K562 (cell line): Measurements from ENCODE around the gene USP38. TPM values are rescaled to one million over a fixed set of nuclear protein-coding genes. Genes with fewer than 3 reads are reported as not detected.

Experiments
- ARID3B ChIP-seq: fragments of 250-450 bp; sonication (Bioruptor Pico); IDR thresholded peaks from 2 replicates; pipeline ENCODE4 v1.4.0; 2020; ENCODE audit warnings: borderline replicate concordance
- CHD2 ChIP-seq: IDR thresholded peaks from 2 replicates; pipeline ENCODE4 v1.6.1; 2011; ENCODE audit warnings: low read depth, low read length
- ESRRB ChIP-seq: fragments of 250-450 bp; sonication (Bioruptor Pico); IDR thresholded peaks from 2 replicates; pipeline ENCODE4 v1.5.0; 2020; ENCODE audit warnings: mild to moderate bottlenecking, moderate library complexity, borderline replicate concordance
- FOXA3 ChIP-seq, 2 experiments: fragments of 450-650 bp in 1 of 2; sonication (generic) in 1 of 2; formaldehyde crosslinking; IDR thresholded peaks in 1 of 2; conservative IDR thresholded peaks in 1 of 2; 2 replicates each; pipeline versions ENCODE4 v1.4.0 to v1.8.0; 2020 to 2022; ENCODE audit warnings: mild to moderate bottlenecking in 2 of 2, missing genetic modification reagents in 1 of 2
- MCM2 ChIP-seq: fragments of 450-650 bp; IDR thresholded peaks from 2 replicates; pipeline ENCODE4 v1.6.1; 2017; ENCODE audit warnings: low read depth, mild to moderate bottlenecking
- NCOA2 ChIP-seq, 2 experiments: fragments of 450-650 bp; IDR thresholded peaks; 2 replicates each; pipeline ENCODE4 v1.6.1; 2018; ENCODE audit warnings: mild to moderate bottlenecking in 2 of 2, moderate library complexity in 1 of 2; ENCODE audit not compliant: partially characterized antibody in 2 of 2
- PRPF4 ChIP-seq: fragments of 200-400 bp; formaldehyde crosslinking; IDR thresholded peaks from one replicate; pipeline ENCODE4 v1.6.1; 2017; ENCODE audit warnings: low read length, low read depth, mild to moderate bottlenecking; ENCODE audit not compliant: insufficient read depth, poor library complexity, severe bottlenecking
- SMAD2 ChIP-seq: fragments of 150-350 bp; IDR thresholded peaks from 2 replicates; pipeline ENCODE4 v1.6.1; 2014; ENCODE audit warnings: low read depth, mild to moderate bottlenecking, low read length
- SP1 ChIP-seq: sonication (generic); formaldehyde crosslinking; IDR thresholded peaks from 2 replicates; pipeline ENCODE4 v1.8.1; 2022; ENCODE audit warnings: mild to moderate bottlenecking, missing genetic modification reagents
- YY1 ChIP-seq, 3 experiments: IDR thresholded peaks; 2 replicates each; pipeline ENCODE4 v1.6.1; 2011; ENCODE audit warnings: low read length in 2 of 3, mild to moderate bottlenecking in 2 of 3, moderate library complexity in 2 of 3, borderline replicate concordance in 1 of 3, control low read depth in 1 of 3, low read depth in 1 of 3; ENCODE audit not compliant: insufficient read depth in 3 of 3, insufficient replicate concordance in 2 of 3, control insufficient read depth in 1 of 3, insufficient read length in 1 of 3; ENCODE audit errors: extremely low read depth in 1 of 3
- ZBTB40 ChIP-seq, 2 experiments: fragments of 450-650 bp in 1 of 2; sonication (generic) in 1 of 2; formaldehyde crosslinking in 1 of 2; IDR thresholded peaks; 2 replicates each; pipeline versions ENCODE4 v1.7.1 to v1.9.0; 2016 to 2022; ENCODE audit warnings: inconsistent platforms in 1 of 2, mild to moderate bottlenecking in 1 of 2, missing genetic modification reagents in 1 of 2
- ZNF274 ChIP-seq: IDR thresholded peaks from 2 replicates; pipeline ENCODE4 v1.6.1; 2011; ENCODE audit warnings: low read depth, mild to moderate bottlenecking, low read length, moderate library complexity, borderline replicate concordance
- polyA plus RNA-seq, 8 experiments: library from polyadenylated mRNA; depleted of rRNA in 4 of 8; stranded (reverse) in 5 of 8; unstranded in 3 of 8; fragments of >200 nt; fragmentation: Nextera tagmentation in 2 of 8; fragmentation: Illumina TruSeq in 1 of 8; extraction: Ambion mirVana in 2 of 8; extraction: Trizol in 1 of 8; gene quantifications; 2 replicates each; pipeline versions ENCODE4 v1.2.1 to v1.2.3, GENCODE V29; 2011 to 2014; ENCODE audit warnings: inconsistent platforms in 1 of 8, missing spikeins in 1 of 8
- total RNA-seq, 7 experiments: library from RNA; depleted of rRNA in 6 of 7; stranded (reverse); fragments of >200 nt in 6 of 7; fragmentation: Illumina TruSeq in 2 of 7; extraction: Trizol in 2 of 7; gene quantifications; 2 replicates each; pipeline versions ENCODE4 v1.2.1 to v1.2.3, GENCODE V29; 2011 to 2021; ENCODE audit warnings: low replicate concordance in 1 of 7
- TF ChIP-seq, protein P1 (sequence below): fragments of 450-650 bp; IDR thresholded peaks from 2 replicates; pipeline ENCODE4 v1.6.1; 2016; ENCODE audit warnings: low read depth, mild to moderate bottlenecking, moderate library complexity
- TF ChIP-seq, protein P2 (sequence below): fragments of 450-650 bp; formaldehyde crosslinking; IDR thresholded peaks from 2 replicates; pipeline ENCODE4 v1.4.0; 2022; ENCODE audit warnings: missing genetic modification characterization

The USP38 gene
- total and polyA plus RNA-seq, 9 of the 15 experiments (the other 6 are each of a cell fraction or from before 2014, with no cell fraction given) = 4.2 to 20.6 (median 11.2) TPM

GRCh38 chr4:143186649-143187048, 1.9 kb downstream of the USP38 start (continued):
- TF ChIP-seq SP1 (CRISPR knock-in tag) (no peak), ARID3B (no peak), ZNF274 (no peak), SMAD2 (no peak), NCOA2 (IDR thresholded peaks at IDR 0.05; ENCODE audit: partially characterized antibody in 2 of 2) (no peak), MCM2 (no peak), ESRRB (CRISPR knock-in tag) (no peak), ZBTB40 (IDR thresholded peaks at IDR 0.05) (no peak), ZBTB40 (CRISPR knock-in tag; IDR thresholded peaks at IDR 0.05) (no peak), FOXA3 (CRISPR knock-in tag; conservative IDR thresholded peaks at IDR 0.05 in 1 of 2, IDR thresholded peaks at IDR 0.05 in 1 of 2) (no peak), PRPF4 (no peak), YY1 (IDR thresholded peaks at IDR 0.05; ENCODE audit: borderline replicate concordance in 1 of 3, control insufficient read depth in 1 of 3, extremely low read depth in 1 of 3, insufficient read depth in 3 of 3, insufficient read length in 1 of 3, insufficient replicate concordance in 2 of 3, low read depth in 1 of 3, low read length in 2 of 3) (no peak), CHD2 (no peak)
- TF ChIP-seq, protein P1, sequence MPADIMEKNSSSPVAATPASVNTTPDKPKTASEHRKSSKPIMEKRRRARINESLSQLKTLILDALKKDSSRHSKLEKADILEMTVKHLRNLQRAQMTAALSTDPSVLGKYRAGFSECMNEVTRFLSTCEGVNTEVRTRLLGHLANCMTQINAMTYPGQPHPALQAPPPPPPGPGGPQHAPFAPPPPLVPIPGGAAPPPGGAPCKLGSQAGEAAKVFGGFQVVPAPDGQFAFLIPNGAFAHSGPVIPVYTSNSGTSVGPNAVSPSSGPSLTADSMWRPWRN = no peak
- TF ChIP-seq, protein P2, sequence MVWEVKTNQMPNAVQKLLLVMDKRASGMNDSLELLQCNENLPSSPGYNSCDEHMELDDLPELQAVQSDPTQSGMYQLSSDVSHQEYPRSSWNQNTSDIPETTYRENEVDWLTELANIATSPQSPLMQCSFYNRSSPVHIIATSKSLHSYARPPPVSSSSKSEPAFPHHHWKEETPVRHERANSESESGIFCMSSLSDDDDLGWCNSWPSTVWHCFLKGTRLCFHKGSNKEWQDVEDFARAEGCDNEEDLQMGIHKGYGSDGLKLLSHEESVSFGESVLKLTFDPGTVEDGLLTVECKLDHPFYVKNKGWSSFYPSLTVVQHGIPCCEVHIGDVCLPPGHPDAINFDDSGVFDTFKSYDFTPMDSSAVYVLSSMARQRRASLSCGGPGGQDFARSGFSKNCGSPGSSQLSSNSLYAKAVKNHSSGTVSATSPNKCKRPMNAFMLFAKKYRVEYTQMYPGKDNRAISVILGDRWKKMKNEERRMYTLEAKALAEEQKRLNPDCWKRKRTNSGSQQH (CRISPR knock-in tag) = no peak
